Sigmoid colon (tissue), 7 donors: ENCODE data around the gene SLC38A3. TPM values are rescaled to one million over a fixed set of nuclear protein-coding genes. Genes with fewer than 3 reads are reported as not detected.

Experiments used
- DNase-seq: peaks from one replicate; pipeline ENCODE4 v3.0.0-alpha.2; 2019
- H3K27ac ChIP-seq, 4 donors: fragments of 200-600 bp; sonication (generic); one replicate each; pipeline ENCODE4 v1.5.1; 2016 to 2019; ENCODE audit warnings: mild to moderate bottlenecking in 1 of 4
- H3K27me3 ChIP-seq, 3 donors: fragments of 200-600 bp; sonication (generic); one replicate each; pipeline ENCODE4 v1.5.1; 2019; ENCODE audit warnings: mild to moderate bottlenecking in 1 of 3
- H3K36me3 ChIP-seq, 4 donors: fragments of 200-600 bp; sonication (generic); one replicate each; pipeline ENCODE4 v1.5.1; 2016 to 2019
- H3K4me1 ChIP-seq, 4 donors: fragments of 200-600 bp; sonication (generic); one replicate each; pipeline ENCODE4 v1.5.1; 2017 to 2019
- H3K4me3 ChIP-seq, 4 donors: fragments of 200-600 bp; sonication (generic); one replicate each; pipeline ENCODE4 v1.5.1; 2017 to 2019; ENCODE audit warnings: mild to moderate bottlenecking in 2 of 4, moderate library complexity in 1 of 4
- H3K9me3 ChIP-seq, 4 donors: fragments of 200-600 bp in 3 of 4; sonication (generic) in 3 of 4; one replicate each; pipeline versions ENCODE4 v1.5.1 to v1.6.1; 2013 to 2019
- CTCF ChIP-seq, 4 experiments: fragments of 450-650 bp in 3 of 4; fragments of 200-600 bp in 1 of 4; IDR thresholded peaks; one replicate each; pipeline ENCODE4 v1.5.1; 2016 to 2019; ENCODE audit warnings: antibody characterized with exemption in 4 of 4, mild to moderate bottlenecking in 3 of 4, moderate library complexity in 2 of 4
- EP300 ChIP-seq, 4 donors: sonication (generic); formaldehyde crosslinking; IDR thresholded peaks; one replicate each; pipeline ENCODE4 v1.6.1; 2017; ENCODE audit warnings: antibody characterized with exemption in 4 of 4
- POLR2A ChIP-seq, 2 donors: fragments of 450-650 bp; IDR thresholded peaks; one replicate each; pipeline ENCODE4 v1.6.1; 2016; ENCODE audit warnings: antibody characterized with exemption in 2 of 2, mild to moderate bottlenecking in 2 of 2, moderate library complexity in 2 of 2
- POLR2AphosphoS5 ChIP-seq, 4 donors: sonication (generic); formaldehyde crosslinking; IDR thresholded peaks; one replicate each; pipeline ENCODE4 v1.6.1; 2017; ENCODE audit warnings: antibody characterized with exemption in 4 of 4
- WGBS, 2 donors: extraction: QIAGEN DNeasy Blood & Tissue Kit; methylation state at CpG; one replicate each; pipeline ENCODE4 v1.1.7; 2013; 5-methylcytosine and 5-hydroxymethylcytosine counted together
- intact Hi-C: fragments of 100-400 bp; cut with DNase I; formaldehyde crosslinking; loops from one replicate; pipeline ENCODE4 v1.15.1; 2023
- polyA plus RNA-seq, 3 donors: library from polyadenylated mRNA; stranded (reverse); fragments of 200-250 nt; gene quantifications; one replicate each; pipeline ENCODE4 v1.2.3, GENCODE V29; 2013
- total RNA-seq, 4 donors: library from RNA; depleted of rRNA; stranded (reverse); fragments of >200 nt; gene quantifications; one replicate each; pipeline ENCODE4 v1.1.0, GENCODE V29; 2016
- donor health status: healthy with polysubstance abuse.
- donor health status: Bipolar disorder and iron deficiency.
- donor health status: healthy.

SLC38A3 gene
- total and polyA plus RNA-seq, 7 donors: 0.07 to 0.28 TPM; not detected in 5

GRCh38 chr3:50172626-50173220 is 32.3 kb upstream of the SLC38A3 start:
- H3K27ac ChIP-seq: no peak overlapping the region
- H3K4me3 ChIP-seq: no peak overlapping the region
- H3K4me1 ChIP-seq: peaks cover 0 to 30% (median 20%) of the 10 kb centered on the region in 4 donors
- intact Hi-C loops: no loop called here
- H3K9me3 ChIP-seq: no peaks in the 10 kb centered on the region
- peaks cover 0 to 21% (median 4%) of the 10 kb centered on the region in 4 donors for H3K36me3 ChIP-seq
- no peak for DNase-seq
- no peaks in the 10 kb centered on the region for H3K27me3 ChIP-seq
- no peak for TF ChIP-seq EP300 (IDR thresholded peaks at IDR 0.05)
- no peak for TF ChIP-seq CTCF (IDR thresholded peaks at IDR 0.05)
- WGBS, 2 donors: 17 to 65% methylated on average over 8 of the region's 8 CpGs

GRCh38 chr3:50173685-50174516 is 31.2 kb upstream of the SLC38A3 start:
- no peak for DNase-seq
- TF ChIP-seq POLR2A (IDR thresholded peaks at IDR 0.05) (no peak), CTCF (IDR thresholded peaks at IDR 0.05) (no peak), POLR2AphosphoS5 (IDR thresholded peaks at IDR 0.05) (no peak), EP300 (IDR thresholded peaks at IDR 0.05) (no peak)
- Histone ChIP-seq H3K36me3 (peaks cover 0 to 21% (median 4%) of the 10 kb centered on the region in 4 donors), H3K27ac (no peak overlapping the region), H3K27me3 (no peaks in the 10 kb centered on the region), H3K4me3 (no peak overlapping the region), H3K4me1 (peaks cover 0 to 18% (median 9%) of the 10 kb centered on the region in 4 donors), H3K9me3 (no peaks in the 10 kb centered on the region)
- WGBS, 2 donors: 66 to 82% methylated on average over 29 of the region's 29 CpGs
- intact Hi-C loops: no loop called here

- no peak for TF ChIP-seq POLR2A (IDR thresholded peaks at IDR 0.05)
- TF ChIP-seq POLR2AphosphoS5 (IDR thresholded peaks at IDR 0.05): no peak
- no peak for TF ChIP-seq EP300 (IDR thresholded peaks at IDR 0.05)
- TF ChIP-seq CTCF (IDR thresholded peaks at IDR 0.05): no peak
- H3K4me3 ChIP-seq: no peak overlapping the region
- peaks cover 0 to 12% (median 3%) of the 10 kb centered on the region in 4 donors for H3K4me1 ChIP-seq
- H3K27me3 ChIP-seq: no peaks in the 10 kb centered on the region
- 93 to 96% methylated on average over 7 of the region's 7 CpGs for WGBS, 2 donors
- H3K9me3 ChIP-seq: no peaks in the 10 kb centered on the region
- no peak overlapping the region for H3K27ac ChIP-seq
- H3K36me3 ChIP-seq: peaks cover 0 to 21% (median 4%) of the 10 kb centered on the region in 4 donors
- intact Hi-C loops: no loop called here
- DNase-seq: no peak
These were observed 30.6 kb upstream of the SLC38A3 start for GRCh38 chr3:50174517-50174895.

GRCh38 chr3:50174947-50175524 is 30.0 kb upstream of the SLC38A3 start:
- peaks cover 0 to 21% (median 4%) of the 10 kb centered on the region in 4 donors for H3K36me3 ChIP-seq
- no peak for TF ChIP-seq EP300 (IDR thresholded peaks at IDR 0.05)
- no peak for TF ChIP-seq CTCF (IDR thresholded peaks at IDR 0.05)
- TF ChIP-seq POLR2A (IDR thresholded peaks at IDR 0.05): no peak
- no peak for TF ChIP-seq POLR2AphosphoS5 (IDR thresholded peaks at IDR 0.05)
- no peaks in the 10 kb centered on the region for H3K27me3 ChIP-seq
- intact Hi-C loops: loop anchor here (5.0 kb wide), 1 partner anchor 38 kb away; no protein-coding TSS in a partner anchor
- H3K27ac ChIP-seq: no peak overlapping the region
- no peak overlapping the region for H3K4me3 ChIP-seq
- 88 to 92% methylated on average over 17 of the region's 17 CpGs for WGBS, 2 donors
- H3K9me3 ChIP-seq: no peaks in the 10 kb centered on the region
- H3K4me1 ChIP-seq: peaks cover 0 to 9% (median under 1%) of the 10 kb centered on the region in 4 donors
- DNase-seq: no peak
